NCI-H187 (cell line): ENCODE measurements around the gene SMAGP.

ENCODE experiments used
- DNase-seq, 2 experiments: peaks; one replicate each; lab custom pipeline; 2025; lab: John Stamatoyannopoulos, UW

The SMAGP gene

DNA sequence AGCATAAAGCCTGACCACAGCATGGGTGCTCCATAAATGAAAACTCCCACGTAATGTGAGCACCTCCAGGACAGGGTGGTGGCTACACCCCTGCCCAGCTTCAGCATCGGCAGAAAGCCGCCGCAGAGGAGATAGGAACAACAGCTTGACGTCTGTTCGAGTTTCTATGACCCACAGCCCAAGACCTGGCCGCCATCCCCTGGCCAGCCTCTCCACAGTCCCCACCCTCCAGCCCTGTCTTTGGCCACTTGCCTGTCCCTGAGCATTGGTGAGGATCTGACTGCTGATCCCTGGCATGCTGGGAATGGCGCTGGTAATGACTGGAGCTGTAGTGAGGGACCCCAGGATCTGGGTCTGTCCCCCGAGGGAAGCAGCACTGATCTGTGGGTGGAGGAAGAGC, 73.7 kb downstream of the SMAGP start:
- DNase-seq = no peak

DNA sequence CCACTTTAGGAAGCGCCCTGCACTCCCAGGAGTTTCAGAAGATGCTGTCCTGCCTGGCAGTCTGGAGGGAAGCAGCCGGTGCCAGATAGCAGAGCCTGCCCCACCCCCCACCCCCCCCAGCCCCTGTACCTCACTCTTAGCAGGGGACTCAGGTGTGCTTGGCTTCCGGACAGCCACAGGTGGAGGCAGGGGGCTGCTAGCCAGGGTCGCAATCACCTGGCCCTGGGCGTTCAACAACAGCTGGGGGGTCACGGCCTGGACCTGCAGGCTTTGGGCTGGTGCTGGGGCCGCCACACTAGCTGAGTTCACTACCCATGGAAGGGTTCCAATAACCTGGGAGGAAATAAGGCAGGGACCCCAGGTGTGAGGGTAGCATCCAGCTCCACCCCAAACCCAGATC, 74.4 kb downstream of the SMAGP start:
- DNase-seq = no peak
